Neural cell (in vitro differentiated cells): ENCODE results near the gene DALRD3. TPM values are rescaled to one million over a fixed set of nuclear protein-coding genes. Genes with fewer than 3 reads are reported as not detected.

ENCODE experiments used
- H2AFZ ChIP-seq: fragments of 200-600, 300-800 bp; sonication (generic), shearing (Covaris generic); 2 replicates; pipeline ENCODE4 v1.6.0; 2014; ENCODE audit warnings: low read depth, mild to moderate bottlenecking, antibody characterized with exemption, low read length, moderate library complexity
- H3F3A ChIP-seq: fragments of 200-600 bp; shearing (Covaris generic); 2 replicates; pipeline ENCODE4 v1.6.1; 2016; ENCODE audit warnings: mild to moderate bottlenecking, moderate library complexity, mixed read lengths, antibody characterized with exemption, low read length; ENCODE audit not compliant: insufficient read depth, poor library complexity, severe bottlenecking
- H3K27ac ChIP-seq: fragments of 200-600, 300-800 bp; sonication (generic), shearing (Covaris generic); 2 replicates; pipeline ENCODE4 v1.5.1; 2014; ENCODE audit warnings: mild to moderate bottlenecking, low read length, moderate library complexity
- H3K27me3 ChIP-seq: fragments of 300-800, 200-600 bp; sonication (generic), shearing (Covaris generic); 2 replicates; pipeline ENCODE4 v1.6.0; 2014; ENCODE audit warnings: mild to moderate bottlenecking, low read depth, low read length, moderate library complexity; ENCODE audit not compliant: insufficient read depth
- H3K36me3 ChIP-seq: fragments of 300-800, 200-600 bp; sonication (generic), shearing (Covaris generic); 2 replicates; pipeline ENCODE4 v1.5.1; 2014; ENCODE audit warnings: mild to moderate bottlenecking, antibody characterized with exemption, low read length, moderate library complexity; ENCODE audit not compliant: insufficient read depth
- H3K4me2 ChIP-seq: fragments of 300-800, 200-600 bp; sonication (generic), shearing (Covaris generic); 2 replicates; pipeline ENCODE4 v1.6.0; 2014; ENCODE audit warnings: mild to moderate bottlenecking, low read length
- H3K4me3 ChIP-seq: fragments of 300-800, 200-600 bp; sonication (generic), shearing (Covaris generic); 2 replicates; pipeline ENCODE4 v1.5.1; 2014; ENCODE audit warnings: mild to moderate bottlenecking, low read length, moderate library complexity
- H3K79me2 ChIP-seq: fragments of 200-600 bp; shearing (Covaris generic); replicated peaks from 2 replicates; pipeline ENCODE4 v1.6.0; 2014; ENCODE audit warnings: mild to moderate bottlenecking, low read length, moderate library complexity; ENCODE audit not compliant: insufficient read depth
- H3K9ac ChIP-seq: fragments of 300-800, 200-600 bp; sonication (generic), shearing (Covaris generic); 2 replicates; pipeline ENCODE4 v1.6.1; 2016; ENCODE audit warnings: mild to moderate bottlenecking, low read length, mixed read lengths
- H3K9me2 ChIP-seq: fragments of 200-600 bp; shearing (Covaris generic); 2 replicates; pipeline ENCODE4 v1.6.1; 2016; ENCODE audit warnings: mild to moderate bottlenecking, low read length, mixed read lengths; ENCODE audit not compliant: insufficient read depth
- H3K9me3 ChIP-seq: fragments of 200-600, 300-800 bp; sonication (generic), shearing (Covaris generic); 2 replicates; pipeline ENCODE4 v1.6.1; 2016; ENCODE audit warnings: mild to moderate bottlenecking, mixed run types, low read length, moderate library complexity, mixed read lengths
- H4K20me1 ChIP-seq: fragments of 200-600 bp; shearing (Covaris generic); 2 replicates; pipeline ENCODE4 v1.6.1; 2016; ENCODE audit warnings: mild to moderate bottlenecking, mixed run types; ENCODE audit not compliant: insufficient read depth
- EP300 ChIP-seq: fragments of 450-650 bp; conservative IDR thresholded peaks from 2 replicates; pipeline ENCODE4 v1.6.1; 2014; ENCODE audit warnings: antibody characterized with exemption, mild to moderate bottlenecking, moderate library complexity; ENCODE audit not compliant: poor library complexity, severe bottlenecking
- EZH2 ChIP-seq: fragments of 200-600, 300-800 bp; shearing (Covaris generic), sonication (generic); IDR thresholded peaks from 2 replicates; pipeline ENCODE4 v1.6.1; 2014; ENCODE audit warnings: antibody characterized with exemption, low read length, borderline replicate concordance, mild to moderate bottlenecking; ENCODE audit not compliant: insufficient read depth, poor library complexity, severe bottlenecking
- MXI1 ChIP-seq: fragments of 450-650 bp; conservative IDR thresholded peaks from 2 replicates; pipeline ENCODE4 v1.6.1; 2014; ENCODE audit warnings: antibody characterized with exemption, mild to moderate bottlenecking; ENCODE audit not compliant: poor library complexity, severe bottlenecking
- POLR2AphosphoS5 ChIP-seq: IDR thresholded peaks from 2 replicates; pipeline ENCODE4 v1.6.1; 2012
- RAD21 ChIP-seq: fragments of 450-650 bp; conservative IDR thresholded peaks from 2 replicates; pipeline ENCODE4 v1.6.1; 2014; ENCODE audit warnings: antibody characterized with exemption, mild to moderate bottlenecking, moderate library complexity
- SMC3 ChIP-seq: fragments of 450-650 bp; conservative IDR thresholded peaks from 2 replicates; pipeline ENCODE4 v1.6.1; 2014; ENCODE audit warnings: antibody characterized with exemption, mild to moderate bottlenecking, moderate library complexity; ENCODE audit not compliant: poor library complexity
- TAF1 ChIP-seq: IDR thresholded peaks from 2 replicates; pipeline ENCODE4 v1.6.1; 2012; ENCODE audit warnings: low read depth
- polyA plus RNA-seq: library from polyadenylated mRNA; depleted of rRNA; stranded (reverse); fragments of >200 nt; gene quantifications from 2 replicates; pipeline ENCODE4 v1.2.3, GENCODE V29; 2014
- TF ChIP-seq, protein P1 (sequence below): fragments of 450-650 bp; IDR thresholded peaks from 2 replicates; pipeline ENCODE4 v1.5.1; 2014; ENCODE audit warnings: antibody characterized with exemption, mild to moderate bottlenecking, moderate library complexity; ENCODE audit not compliant: poor library complexity, severe bottlenecking
- TF ChIP-seq, protein P2 (sequence below): IDR thresholded peaks from 2 replicates; pipeline ENCODE4 v1.6.1; 2012; ENCODE audit warnings: borderline replicate concordance

The DALRD3 gene
- polyA plus RNA-seq, 1 donor from 2014 or later = 121 TPM

GRCh38 chr3:48993834-48994233 is 24.5 kb downstream of the DALRD3 start:
- no peaks in the 10 kb centered on the region for H3K9me2 ChIP-seq

DNA sequence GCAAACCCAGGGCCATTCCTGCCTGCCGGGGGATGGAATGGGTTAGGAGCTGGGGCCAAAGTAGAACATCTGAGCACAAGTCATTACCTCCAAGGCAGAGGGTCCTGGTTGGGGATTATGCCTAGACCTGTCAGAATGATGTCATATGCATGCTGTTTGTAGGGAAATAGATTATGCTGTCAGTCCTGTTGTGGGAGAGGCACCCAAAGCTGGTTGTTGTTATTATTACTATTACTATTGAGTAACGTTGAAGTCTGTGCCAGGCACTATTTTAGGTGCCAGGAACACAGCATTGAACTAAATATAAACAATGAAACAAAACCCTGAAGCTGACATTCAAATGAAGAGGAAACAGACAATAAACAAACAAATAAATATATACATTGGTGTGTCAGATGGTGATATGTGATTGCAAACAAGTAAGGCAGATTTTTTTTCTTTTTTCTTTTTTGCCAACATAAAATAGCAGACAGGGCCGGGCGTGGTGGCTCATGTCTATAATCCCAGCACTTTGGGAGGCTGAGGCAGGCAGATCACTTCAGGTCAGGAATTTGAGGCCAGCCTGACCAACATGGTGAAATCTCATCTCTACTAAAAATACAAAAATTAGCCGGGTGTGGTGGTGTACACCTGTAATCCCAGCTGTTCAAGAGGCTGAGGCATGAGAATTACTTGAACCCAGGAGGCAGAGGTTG is 26.4 kb downstream of the DALRD3 start:
- Histone ChIP-seq H3K27me3 (no peaks in the 10 kb centered on the region), H3K9ac (peak overlapping the region; percentile 79), H3K9me3 (no peaks in the 10 kb centered on the region), H3K4me3 (peak overlapping the region; percentile 83), H4K20me1 (no peaks in the 10 kb centered on the region), H3K79me2 (peaks cover 16% of the 10 kb centered on the region), H3K9me2 (no peaks in the 10 kb centered on the region), H3K36me3 (no peaks in the 10 kb centered on the region), H3F3A (peaks cover 6% of the 10 kb centered on the region), H3K4me2 (peak overlapping the region; percentile 75), H3K27ac (no peak overlapping the region), H2AFZ (no peak overlapping the region)
- TF ChIP-seq MXI1 = no peak
- TF ChIP-seq EP300 = no peak
- no peak for TF ChIP-seq POLR2AphosphoS5
- TF ChIP-seq, protein P1, sequence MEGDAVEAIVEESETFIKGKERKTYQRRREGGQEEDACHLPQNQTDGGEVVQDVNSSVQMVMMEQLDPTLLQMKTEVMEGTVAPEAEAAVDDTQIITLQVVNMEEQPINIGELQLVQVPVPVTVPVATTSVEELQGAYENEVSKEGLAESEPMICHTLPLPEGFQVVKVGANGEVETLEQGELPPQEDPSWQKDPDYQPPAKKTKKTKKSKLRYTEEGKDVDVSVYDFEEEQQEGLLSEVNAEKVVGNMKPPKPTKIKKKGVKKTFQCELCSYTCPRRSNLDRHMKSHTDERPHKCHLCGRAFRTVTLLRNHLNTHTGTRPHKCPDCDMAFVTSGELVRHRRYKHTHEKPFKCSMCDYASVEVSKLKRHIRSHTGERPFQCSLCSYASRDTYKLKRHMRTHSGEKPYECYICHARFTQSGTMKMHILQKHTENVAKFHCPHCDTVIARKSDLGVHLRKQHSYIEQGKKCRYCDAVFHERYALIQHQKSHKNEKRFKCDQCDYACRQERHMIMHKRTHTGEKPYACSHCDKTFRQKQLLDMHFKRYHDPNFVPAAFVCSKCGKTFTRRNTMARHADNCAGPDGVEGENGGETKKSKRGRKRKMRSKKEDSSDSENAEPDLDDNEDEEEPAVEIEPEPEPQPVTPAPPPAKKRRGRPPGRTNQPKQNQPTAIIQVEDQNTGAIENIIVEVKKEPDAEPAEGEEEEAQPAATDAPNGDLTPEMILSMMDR = no peak
- no peak for TF ChIP-seq EZH2
- no peak for TF ChIP-seq SMC3
- TF ChIP-seq, protein P2, sequence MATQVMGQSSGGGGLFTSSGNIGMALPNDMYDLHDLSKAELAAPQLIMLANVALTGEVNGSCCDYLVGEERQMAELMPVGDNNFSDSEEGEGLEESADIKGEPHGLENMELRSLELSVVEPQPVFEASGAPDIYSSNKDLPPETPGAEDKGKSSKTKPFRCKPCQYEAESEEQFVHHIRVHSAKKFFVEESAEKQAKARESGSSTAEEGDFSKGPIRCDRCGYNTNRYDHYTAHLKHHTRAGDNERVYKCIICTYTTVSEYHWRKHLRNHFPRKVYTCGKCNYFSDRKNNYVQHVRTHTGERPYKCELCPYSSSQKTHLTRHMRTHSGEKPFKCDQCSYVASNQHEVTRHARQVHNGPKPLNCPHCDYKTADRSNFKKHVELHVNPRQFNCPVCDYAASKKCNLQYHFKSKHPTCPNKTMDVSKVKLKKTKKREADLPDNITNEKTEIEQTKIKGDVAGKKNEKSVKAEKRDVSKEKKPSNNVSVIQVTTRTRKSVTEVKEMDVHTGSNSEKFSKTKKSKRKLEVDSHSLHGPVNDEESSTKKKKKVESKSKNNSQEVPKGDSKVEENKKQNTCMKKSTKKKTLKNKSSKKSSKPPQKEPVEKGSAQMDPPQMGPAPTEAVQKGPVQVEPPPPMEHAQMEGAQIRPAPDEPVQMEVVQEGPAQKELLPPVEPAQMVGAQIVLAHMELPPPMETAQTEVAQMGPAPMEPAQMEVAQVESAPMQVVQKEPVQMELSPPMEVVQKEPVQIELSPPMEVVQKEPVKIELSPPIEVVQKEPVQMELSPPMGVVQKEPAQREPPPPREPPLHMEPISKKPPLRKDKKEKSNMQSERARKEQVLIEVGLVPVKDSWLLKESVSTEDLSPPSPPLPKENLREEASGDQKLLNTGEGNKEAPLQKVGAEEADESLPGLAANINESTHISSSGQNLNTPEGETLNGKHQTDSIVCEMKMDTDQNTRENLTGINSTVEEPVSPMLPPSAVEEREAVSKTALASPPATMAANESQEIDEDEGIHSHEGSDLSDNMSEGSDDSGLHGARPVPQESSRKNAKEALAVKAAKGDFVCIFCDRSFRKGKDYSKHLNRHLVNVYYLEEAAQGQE = no peak

More at GRCh38 chr3:48993834-48994233, 24.5 kb downstream of the DALRD3 start:
- H3K9me3 ChIP-seq = no peaks in the 10 kb centered on the region
- H3K27ac ChIP-seq = no peak overlapping the region
- no peaks in the 10 kb centered on the region for H3K27me3 ChIP-seq
- H3K79me2 ChIP-seq = peaks cover 16% of the 10 kb centered on the region
- no peak overlapping the region for H3K4me2 ChIP-seq
- H3K4me3 ChIP-seq = no peak overlapping the region
- TF ChIP-seq EP300 (no peak), SMC3 (no peak), EZH2 (no peak), RAD21 (no peak), POLR2AphosphoS5 (no peak), MXI1 (no peak), TAF1 (no peak)
- TF ChIP-seq, protein P2 = no peak
- TF ChIP-seq, protein P1 = no peak
- no peak overlapping the region for H3K9ac ChIP-seq
- H3F3A ChIP-seq = peaks cover 5% of the 10 kb centered on the region
- H2AFZ ChIP-seq = no peak overlapping the region
- H3K36me3 ChIP-seq = no peaks in the 10 kb centered on the region
- no peaks in the 10 kb centered on the region for H4K20me1 ChIP-seq
